Esophagus muscularis mucosa (tissue), 3 donors: Measurements from ENCODE around the gene CHL1.

Experiments
- POLR2A ChIP-seq: fragments of 450-650 bp; IDR thresholded peaks from one replicate; pipeline ENCODE4 v1.6.1; 2017; ENCODE audit warnings: antibody characterized with exemption, moderate library complexity, mild to moderate bottlenecking, low read depth
- POLR2AphosphoS5 ChIP-seq, 2 donors: sonication (generic); formaldehyde crosslinking; IDR thresholded peaks; one replicate each; pipeline ENCODE4 v1.6.1; 2017; ENCODE audit warnings: antibody characterized with exemption in 2 of 2
- TF ChIP-seq, protein P1 (sequence below), 3 experiments: fragments of 200-600 bp in 2 of 3; fragments of 450-650 bp in 1 of 3; sonication (generic) in 2 of 3; IDR thresholded peaks; one replicate each; pipeline ENCODE4 v1.5.1; 2017 to 2019; ENCODE audit warnings: antibody characterized with exemption in 3 of 3, mild to moderate bottlenecking in 2 of 3, moderate library complexity in 1 of 3

DNA sequence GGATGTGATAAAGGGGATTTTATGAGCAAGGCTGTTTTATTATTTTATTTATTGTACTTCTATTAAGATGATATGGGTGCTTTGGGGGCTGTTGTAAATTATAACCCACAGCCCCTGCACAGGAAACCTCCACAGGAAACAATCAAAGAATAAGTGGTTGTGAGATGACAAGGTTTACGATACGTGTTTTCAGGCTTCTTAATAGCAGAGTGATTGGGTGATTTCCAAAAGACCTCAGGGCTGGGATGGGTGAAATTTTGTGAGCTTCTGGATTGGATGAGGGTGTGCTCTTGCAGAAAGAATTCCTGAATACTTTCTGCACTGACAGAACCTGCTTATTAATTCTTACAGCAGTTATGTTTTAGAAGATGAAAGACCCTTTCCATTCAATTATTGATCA is 21.4 kb downstream of the CHL1 start:
- TF ChIP-seq POLR2AphosphoS5 (IDR thresholded peaks at IDR 0.05) (no peak), POLR2A (no peak)
- TF ChIP-seq, protein P1, sequence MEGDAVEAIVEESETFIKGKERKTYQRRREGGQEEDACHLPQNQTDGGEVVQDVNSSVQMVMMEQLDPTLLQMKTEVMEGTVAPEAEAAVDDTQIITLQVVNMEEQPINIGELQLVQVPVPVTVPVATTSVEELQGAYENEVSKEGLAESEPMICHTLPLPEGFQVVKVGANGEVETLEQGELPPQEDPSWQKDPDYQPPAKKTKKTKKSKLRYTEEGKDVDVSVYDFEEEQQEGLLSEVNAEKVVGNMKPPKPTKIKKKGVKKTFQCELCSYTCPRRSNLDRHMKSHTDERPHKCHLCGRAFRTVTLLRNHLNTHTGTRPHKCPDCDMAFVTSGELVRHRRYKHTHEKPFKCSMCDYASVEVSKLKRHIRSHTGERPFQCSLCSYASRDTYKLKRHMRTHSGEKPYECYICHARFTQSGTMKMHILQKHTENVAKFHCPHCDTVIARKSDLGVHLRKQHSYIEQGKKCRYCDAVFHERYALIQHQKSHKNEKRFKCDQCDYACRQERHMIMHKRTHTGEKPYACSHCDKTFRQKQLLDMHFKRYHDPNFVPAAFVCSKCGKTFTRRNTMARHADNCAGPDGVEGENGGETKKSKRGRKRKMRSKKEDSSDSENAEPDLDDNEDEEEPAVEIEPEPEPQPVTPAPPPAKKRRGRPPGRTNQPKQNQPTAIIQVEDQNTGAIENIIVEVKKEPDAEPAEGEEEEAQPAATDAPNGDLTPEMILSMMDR (IDR thresholded peaks at IDR 0.05), result no peak
